ENCODE data around the gene ADAMTS3. TPM values are rescaled to one million over a fixed set of nuclear protein-coding genes. Genes with fewer than 3 reads are reported as not detected.
A peak's percentile ranks its signal among the peaks of the same experiment; 100 is the strongest.

The ADAMTS3 gene
- total and polyA plus RNA-seq, 2 of the 13 experiments (the other 11 are each of a cell fraction or from before 2014, with no cell fraction given): not detected

DNA sequence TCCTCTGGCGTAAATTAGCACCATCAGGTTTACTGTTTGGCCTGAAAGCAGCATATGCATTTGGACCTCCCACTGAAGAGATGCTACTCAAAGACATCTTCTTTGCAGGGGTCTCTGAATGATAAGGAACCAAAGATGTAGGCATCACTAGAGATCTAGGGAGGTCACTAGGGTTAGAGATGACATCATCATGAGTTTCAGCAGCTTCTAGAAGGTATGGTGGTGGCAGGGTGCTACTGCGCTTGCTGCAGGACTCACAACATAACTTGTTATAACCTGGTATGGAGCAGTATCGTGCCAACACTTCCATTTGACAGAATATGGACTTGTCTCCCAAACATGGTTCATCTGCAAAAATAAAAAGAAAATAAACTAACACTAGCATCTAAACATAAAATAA is 285.7 kb downstream of the ADAMTS3 start:
- Histone ChIP-seq H4K20me1 (ENCODE audit: insufficient read depth, low read length) (no peaks in the 10 kb centered on the region), H3K4me3 (replicated peaks in 1 of 3; ENCODE audit: insufficient read depth in 1 of 3, low read depth in 2 of 3, low read length in 3 of 3) (no peak overlapping the region), H3K27ac (ENCODE audit: extremely low read length, insufficient read depth, low read length) (no peak overlapping the region), H3K36me3 (replicated peaks in 1 of 2; ENCODE audit: control insufficient read depth in 1 of 2, insufficient read depth in 2 of 2, low read length in 2 of 2) (no peaks in the 10 kb centered on the region), H3K79me2 (ENCODE audit: insufficient read depth, low read length) (no peaks in the 10 kb centered on the region), H3K27me3 (ENCODE audit: control insufficient read depth in 1 of 2, insufficient read depth in 2 of 2, low read length in 2 of 2) (no peaks in the 10 kb centered on the region), H3K9ac (ENCODE audit: insufficient read depth, low read depth, low read length) (no peak overlapping the region), H3K4me1 (ENCODE audit: insufficient read depth, low read length) (no peaks in the 10 kb centered on the region), H3K9me3 (ENCODE audit: low read length) (no peaks in the 10 kb centered on the region), H3K4me2 (ENCODE audit: low read depth, low read length) (no peak overlapping the region), H2AFZ (ENCODE audit: low read length) (no peak overlapping the region)
- BruUV-seq (replicated peaks): no TSS peak
- WGBS (ENCODE audit: low lambda C conversion rate): 32% methylated on average over 3 of the region's 3 CpGs
- ATAC-seq: peak; percentile 49; the same call in 2 of the 3 replicates
- CTCF ChIA-PET (ENCODE audit: low intra/inter-chr PET ratio, low total read pairs): no interaction called here
- in situ Hi-C loops (cut with HindIII; ENCODE audit: extremely low pct_ligation_motif_present, low pct_unique_long_range_greater_than_20kb) (no loop called here), intact Hi-C loops (cut with micrococcal nuclease; ENCODE audit: unreplicated experiment) (no loop called here)
- POLR2A ChIA-PET: no interaction called here
- DNase-seq (ENCODE audit: low spot score): no peak
- TF ChIP-seq NFATC3 (CRISPR knock-in tag; IDR thresholded peaks at IDR 0.05): no peak
- TF ChIP-seq FOXK1 (CRISPR knock-in tag; IDR thresholded peaks at IDR 0.05; ENCODE audit: borderline replicate concordance, low read depth): no peak
- TF ChIP-seq, protein P1, sequence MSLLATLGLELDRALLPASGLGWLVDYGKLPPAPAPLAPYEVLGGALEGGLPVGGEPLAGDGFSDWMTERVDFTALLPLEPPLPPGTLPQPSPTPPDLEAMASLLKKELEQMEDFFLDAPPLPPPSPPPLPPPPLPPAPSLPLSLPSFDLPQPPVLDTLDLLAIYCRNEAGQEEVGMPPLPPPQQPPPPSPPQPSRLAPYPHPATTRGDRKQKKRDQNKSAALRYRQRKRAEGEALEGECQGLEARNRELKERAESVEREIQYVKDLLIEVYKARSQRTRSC (CRISPR knock-in tag; IDR thresholded peaks at IDR 0.05; ENCODE audit: low read depth): no peak
- TF ChIP-seq CREB1 (IDR thresholded peaks at IDR 0.05): 0 out of 2 replicates have a peak, but pooled peaks have one; percentile 35
- TF ChIP-seq CREB1 (CRISPR knock-in tag; IDR thresholded peaks at IDR 0.05): no peak
- TF ChIP-seq, protein P2, sequence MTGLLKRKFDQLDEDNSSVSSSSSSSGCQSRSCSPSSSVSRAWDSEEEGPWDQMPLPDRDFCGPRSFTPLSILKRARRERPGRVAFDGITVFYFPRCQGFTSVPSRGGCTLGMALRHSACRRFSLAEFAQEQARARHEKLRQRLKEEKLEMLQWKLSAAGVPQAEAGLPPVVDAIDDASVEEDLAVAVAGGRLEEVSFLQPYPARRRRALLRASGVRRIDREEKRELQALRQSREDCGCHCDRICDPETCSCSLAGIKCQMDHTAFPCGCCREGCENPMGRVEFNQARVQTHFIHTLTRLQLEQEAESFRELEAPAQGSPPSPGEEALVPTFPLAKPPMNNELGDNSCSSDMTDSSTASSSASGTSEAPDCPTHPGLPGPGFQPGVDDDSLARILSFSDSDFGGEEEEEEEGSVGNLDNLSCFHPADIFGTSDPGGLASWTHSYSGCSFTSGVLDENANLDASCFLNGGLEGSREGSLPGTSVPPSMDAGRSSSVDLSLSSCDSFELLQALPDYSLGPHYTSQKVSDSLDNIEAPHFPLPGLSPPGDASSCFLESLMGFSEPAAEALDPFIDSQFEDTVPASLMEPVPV (CRISPR knock-in tag; IDR thresholded peaks at IDR 0.05): no peak
- TF ChIP-seq MAFF (IDR thresholded peaks at IDR 0.05; ENCODE audit: low read depth, low read length): no peak
- no peak for TF ChIP-seq ZNF264 (CRISPR knock-in tag; IDR thresholded peaks at IDR 0.05)
- TF ChIP-seq ATF7 (IDR thresholded peaks at IDR 0.05): peak; percentile 83
- no peak for TF ChIP-seq ATF7 (CRISPR knock-in tag; IDR thresholded peaks at IDR 0.05)
- no peak for TF ChIP-seq RFX5 (IDR thresholded peaks at IDR 0.05; ENCODE audit: low read depth, low read length)
- no peak for FAIRE-seq

All from HepG2 (cell line).